GM23248 (cell line): ENCODE data around the gene TMED5.

Source experiments
- EZH2 ChIP-seq: fragments of 200-600 bp; sonication (generic); IDR thresholded peaks from 2 replicates; pipeline ENCODE4 v1.6.1; 2018; ENCODE audit warnings: antibody characterized with exemption, mild to moderate bottlenecking; ENCODE audit not compliant: insufficient read depth, poor library complexity, severe bottlenecking
- EZH2phosphoT487 ChIP-seq: fragments of 200-600 bp; sonication (generic); IDR thresholded peaks from 2 replicates; pipeline ENCODE4 v1.6.1; 2018; ENCODE audit warnings: antibody characterized with exemption, moderate library complexity, mild to moderate bottlenecking, low read depth; ENCODE audit not compliant: insufficient read depth

DNA sequence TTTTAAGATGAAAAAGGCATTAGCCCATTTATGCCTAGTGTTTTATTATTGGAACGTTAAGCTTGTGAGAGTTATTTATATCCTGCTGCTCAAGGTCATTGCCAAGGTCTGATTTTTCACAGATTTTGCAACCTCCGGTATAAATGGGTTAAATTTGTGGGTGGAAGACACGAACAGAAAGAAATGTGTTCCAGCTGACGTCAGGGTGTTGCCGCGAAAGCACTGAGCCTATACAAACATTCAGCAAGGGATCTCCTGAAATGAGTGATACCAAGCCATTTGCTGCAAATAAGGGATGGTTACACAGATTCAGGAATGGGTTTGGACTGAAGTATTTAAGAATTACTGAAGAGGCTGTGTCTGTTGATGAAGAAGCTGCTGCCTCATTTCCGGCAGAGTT is 32.2 kb downstream of the TMED5 start:
- TF ChIP-seq EZH2: no peak
- TF ChIP-seq EZH2phosphoT487: no peak
